Keratinocyte (primary cell): Measurements from ENCODE around the gene AP4M1. TPM values are rescaled to one million over a fixed set of nuclear protein-coding genes. Genes with fewer than 3 reads are reported as not detected.
A peak's percentile ranks its signal among the peaks of the same experiment; 100 is the strongest.

Experiments used
- DNase-seq: peaks from one replicate; pipeline ENCODE4 v3.0.0-alpha.2; 2011; ENCODE audit warnings: low read depth, missing footprints, low spot score
- FAIRE-seq: peaks from 2 replicates; lab custom pipeline; 2011; peaks lifted over from hg19 to GRCh38; lab: Jason Lieb, UNC
- H2AFZ ChIP-seq: 2 replicates; pipeline ENCODE4 v1.6.0; 2012; ENCODE audit warnings: low read length, control low read depth, inconsistent platforms; ENCODE audit not compliant: control insufficient read depth
- H3K27ac ChIP-seq: 2 replicates; pipeline ENCODE4 v1.5.1; 2011; ENCODE audit warnings: low read length; ENCODE audit not compliant: control insufficient read depth, insufficient read depth
- H3K27me3 ChIP-seq: 3 replicates; pipeline ENCODE4 v1.6.0; 2011; ENCODE audit warnings: low read length; ENCODE audit not compliant: control insufficient read depth, insufficient read depth; ENCODE audit errors: extremely low read depth
- H3K36me3 ChIP-seq, 2 experiments: 2 replicates in 1 of 2; 3 replicates in 1 of 2; pipeline ENCODE4 v1.5.1; 2011; ENCODE audit warnings: low read length in 2 of 2, mild to moderate bottlenecking in 1 of 2; ENCODE audit not compliant: control insufficient read depth in 2 of 2, insufficient read depth in 2 of 2; ENCODE audit errors: extremely low read depth in 1 of 2
- H3K4me1 ChIP-seq: 3 replicates; pipeline ENCODE4 v1.5.1; 2011; ENCODE audit warnings: low read length; ENCODE audit not compliant: control insufficient read depth, insufficient read depth; ENCODE audit errors: extremely low read depth
- H3K4me2 ChIP-seq: 3 replicates; pipeline ENCODE4 v1.6.0; 2011; ENCODE audit warnings: low read depth, low read length; ENCODE audit not compliant: control insufficient read depth, insufficient read depth; ENCODE audit errors: extremely low read depth
- H3K4me3 ChIP-seq, 3 experiments: fragments of 200-600 bp in 1 of 3; sonication (generic) in 1 of 3; 2 replicates in 2 of 3; 3 replicates in 1 of 3; pipeline ENCODE4 v1.5.1; 2011 to 2016; ENCODE audit warnings: low read length in 3 of 3, mild to moderate bottlenecking in 3 of 3, control low read depth in 2 of 3, inconsistent platforms in 1 of 3, low read depth in 1 of 3, mixed read lengths in 1 of 3, mixed run types in 1 of 3, moderate library complexity in 1 of 3; ENCODE audit not compliant: control insufficient read depth in 2 of 3, insufficient read depth in 2 of 3; ENCODE audit errors: extremely low read depth in 1 of 3
- H3K79me2 ChIP-seq: 2 replicates; pipeline ENCODE4 v1.6.0; 2012; ENCODE audit warnings: low read length; ENCODE audit not compliant: control insufficient read depth, insufficient read depth
- H3K9ac ChIP-seq: 3 replicates; pipeline ENCODE4 v1.6.0; 2011; ENCODE audit warnings: low read length; ENCODE audit not compliant: control insufficient read depth, insufficient read depth; ENCODE audit errors: extremely low read depth
- H3K9me1 ChIP-seq: 3 replicates; pipeline ENCODE4 v1.6.0; 2011; ENCODE audit warnings: low read length; ENCODE audit not compliant: control insufficient read depth, insufficient read depth; ENCODE audit errors: extremely low read depth
- H3K9me3 ChIP-seq: 2 replicates; pipeline ENCODE4 v1.5.1; 2012; ENCODE audit warnings: low read depth, low read length; ENCODE audit not compliant: control insufficient read depth
- H4K20me1 ChIP-seq: 3 replicates; pipeline ENCODE4 v1.6.0; 2011; ENCODE audit warnings: low read length; ENCODE audit not compliant: control insufficient read depth, insufficient read depth; ENCODE audit errors: extremely low read depth
- EZH2 ChIP-seq: IDR thresholded peaks from one replicate; pipeline ENCODE4 v1.6.1; 2012; ENCODE audit warnings: inconsistent platforms, mild to moderate bottlenecking, low read length, moderate library complexity
- dilution Hi-C: fragments of 300-500 bp; cut with MboI; formaldehyde crosslinking; loops from one replicate; pipeline ENCODE4 v1.7.0; 2020; ENCODE audit warnings: low sequenced_read_pairs; ENCODE audit not compliant: extremely low pct_ligation_motif_present
- polyA plus RNA-seq, 5 experiments: library from polyadenylated mRNA; depleted of rRNA in 3 of 5; stranded (reverse) in 3 of 5; stranded (forward) in 1 of 5; unstranded in 1 of 5; fragments of >200 nt; gene quantifications; 1 replicate in 1 of 5; 2 replicates in 3 of 5; 3 replicates in 1 of 5; pipeline versions ENCODE4 v1.2.1 to v1.2.3, GENCODE V29; 2011 to 2012; ENCODE audit warnings: missing spikeins in 2 of 5, low read depth in 1 of 5, low replicate concordance in 1 of 5
- TF ChIP-seq, protein P1 (sequence below), 3 experiments: IDR thresholded peaks in 1 of 3; conservative IDR thresholded peaks in 1 of 3; optimal IDR thresholded peaks in 1 of 3; 2 replicates in 2 of 3; 3 replicates in 1 of 3; pipeline versions ENCODE3 to v1.5.1; 2011; ENCODE audit warnings: low read length in 3 of 3, mild to moderate bottlenecking in 3 of 3, moderate library complexity in 2 of 3, control low read depth in 1 of 3, inconsistent platforms in 1 of 3; ENCODE audit not compliant: insufficient read depth in 2 of 3; ENCODE audit errors: extremely low read depth in 1 of 3

AP4M1 gene
- polyA plus RNA-seq, 1 donor (not counting 4 experiments of a cell fraction or from before 2014, with no cell fraction given): 14.2 TPM

DNA sequence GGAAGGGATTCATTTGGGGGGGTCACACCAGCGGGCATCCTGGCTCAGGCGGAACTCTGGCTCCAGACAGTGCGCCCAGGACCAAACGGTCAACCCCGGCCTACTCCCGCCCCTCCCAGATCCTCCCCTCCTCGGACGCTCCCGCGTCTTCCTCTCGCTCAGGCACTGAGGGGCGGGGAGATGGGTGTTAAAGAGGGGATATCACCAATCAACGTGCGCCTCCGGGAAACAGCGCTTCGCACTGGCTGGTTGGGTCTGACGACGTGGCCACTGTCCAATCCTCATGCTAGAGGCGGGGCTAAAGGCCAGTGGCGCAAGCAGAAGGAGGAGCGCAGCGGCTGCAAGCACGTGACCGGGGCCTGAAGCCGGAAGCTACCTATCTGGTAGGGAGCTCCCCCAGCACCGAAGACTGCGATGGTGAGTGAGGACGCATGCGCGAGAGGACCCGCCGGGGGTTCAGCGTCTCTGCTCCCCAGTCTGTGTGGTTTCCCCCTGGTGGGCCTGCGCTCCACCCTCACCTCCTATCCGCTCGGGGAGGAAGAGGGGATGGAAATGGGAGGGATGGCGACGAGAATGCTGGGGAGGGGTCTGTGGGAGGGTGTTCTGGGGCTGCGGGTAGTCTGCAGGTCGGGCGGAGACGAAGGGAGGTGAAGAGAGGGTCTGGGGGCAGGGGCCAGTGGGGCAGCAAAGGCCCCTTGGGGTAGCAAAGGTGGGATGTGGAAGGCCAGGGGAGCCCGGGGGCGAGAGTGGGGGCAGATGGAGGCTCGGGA, 47.3 kb downstream of the AP4M1 start, which contains the start of gene LAMTOR4:
Gene LAMTOR4, plus strand, starts transcription at position 360 of the 770 bp plus-strand sequence. Its CDS starts 55 bp downstream, at position 415.
- Histone ChIP-seq H2AFZ (peak within 1 kb of the TSS; percentile 84), H3K4me2 (peak within 1 kb of the TSS; percentile 98), H4K20me1 (peaks cover 2% of the 10 kb centered on the region), H3K9ac (peak within 1 kb of the TSS; percentile 78), H3K4me3 (peak within 1 kb of the TSS; percentile 75 to 92 (median 85)), H3K9me3 (no peaks in the 10 kb centered on the region), H3K36me3 (peaks cover 0 to 1% of the 10 kb centered on the region in 2 experiments), H3K9me1 (no peaks in the 10 kb centered on the region), H3K4me1 (peaks cover 18% of the 10 kb centered on the region), H3K27ac (peak within 1 kb of the TSS; percentile 63), H3K27me3 (no peaks in the 10 kb centered on the region), H3K79me2 (peaks cover 16% of the 10 kb centered on the region)
- peak; percentile 99 for DNase-seq
- TF ChIP-seq, protein P1, sequence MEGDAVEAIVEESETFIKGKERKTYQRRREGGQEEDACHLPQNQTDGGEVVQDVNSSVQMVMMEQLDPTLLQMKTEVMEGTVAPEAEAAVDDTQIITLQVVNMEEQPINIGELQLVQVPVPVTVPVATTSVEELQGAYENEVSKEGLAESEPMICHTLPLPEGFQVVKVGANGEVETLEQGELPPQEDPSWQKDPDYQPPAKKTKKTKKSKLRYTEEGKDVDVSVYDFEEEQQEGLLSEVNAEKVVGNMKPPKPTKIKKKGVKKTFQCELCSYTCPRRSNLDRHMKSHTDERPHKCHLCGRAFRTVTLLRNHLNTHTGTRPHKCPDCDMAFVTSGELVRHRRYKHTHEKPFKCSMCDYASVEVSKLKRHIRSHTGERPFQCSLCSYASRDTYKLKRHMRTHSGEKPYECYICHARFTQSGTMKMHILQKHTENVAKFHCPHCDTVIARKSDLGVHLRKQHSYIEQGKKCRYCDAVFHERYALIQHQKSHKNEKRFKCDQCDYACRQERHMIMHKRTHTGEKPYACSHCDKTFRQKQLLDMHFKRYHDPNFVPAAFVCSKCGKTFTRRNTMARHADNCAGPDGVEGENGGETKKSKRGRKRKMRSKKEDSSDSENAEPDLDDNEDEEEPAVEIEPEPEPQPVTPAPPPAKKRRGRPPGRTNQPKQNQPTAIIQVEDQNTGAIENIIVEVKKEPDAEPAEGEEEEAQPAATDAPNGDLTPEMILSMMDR (optimal IDR thresholded peaks at IDR 0.05 in 1 of 3, IDR thresholded peaks at IDR 0.05 in 1 of 3, conservative IDR thresholded peaks at IDR 0.05 in 1 of 3; ENCODE audit: extremely low read depth in 1 of 3, insufficient read depth in 2 of 3, low read length in 3 of 3): no peak
- no peak for TF ChIP-seq EZH2
- dilution Hi-C loops: no loop called here
- peak; percentile 70 for FAIRE-seq

DNA sequence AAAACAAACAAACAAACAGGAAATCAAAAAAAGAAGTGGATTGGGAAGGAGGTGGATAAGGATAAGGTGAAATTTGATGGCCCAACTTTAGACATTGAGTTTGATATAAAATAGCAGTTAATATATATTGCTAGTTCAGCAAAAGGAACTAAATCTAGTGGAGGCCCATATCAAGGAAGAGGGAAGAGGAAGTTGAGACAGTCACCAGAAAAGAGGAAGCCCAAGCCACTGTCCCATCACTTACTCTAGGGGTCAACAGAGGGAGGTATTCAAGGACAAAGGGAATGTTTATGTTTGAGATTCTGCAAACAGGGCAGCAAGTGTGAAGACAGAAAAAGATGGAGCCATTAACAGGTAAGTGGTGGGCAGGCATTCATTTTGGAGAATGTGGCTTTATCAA, 51.0 kb downstream of the AP4M1 start:
- Histone ChIP-seq H3K9ac (no peak overlapping the region), H3K9me3 (no peaks in the 10 kb centered on the region), H3K4me2 (no peak overlapping the region), H4K20me1 (peaks cover 7% of the 10 kb centered on the region), H3K36me3 (peaks cover 16 to 27% of the 10 kb centered on the region in 2 experiments), H3K4me1 (peaks cover 27% of the 10 kb centered on the region), H2AFZ (no peak overlapping the region), H3K9me1 (no peaks in the 10 kb centered on the region), H3K4me3 (no peak overlapping the region), H3K27ac (no peak overlapping the region), H3K79me2 (peaks cover 17% of the 10 kb centered on the region), H3K27me3 (no peaks in the 10 kb centered on the region)
- DNase-seq (no peak), FAIRE-seq (no peak)
- dilution Hi-C loops: no loop called here
- TF ChIP-seq, protein P1 (optimal IDR thresholded peaks at IDR 0.05 in 1 of 3, IDR thresholded peaks at IDR 0.05 in 1 of 3, conservative IDR thresholded peaks at IDR 0.05 in 1 of 3; ENCODE audit: extremely low read depth in 1 of 3, insufficient read depth in 2 of 3, low read length in 3 of 3): no peak
- TF ChIP-seq EZH2: no peak
